DND-41 (cell line): ENCODE results near the gene ARHGEF6.
A peak's percentile ranks its signal among the peaks of the same experiment; 100 is the strongest.

Experiments
- ATAC-seq: fragments of 200-7000 bp; cut with Tn5 transposase; 3 replicates; pipeline ENCODE4 v1.9.1; 2021; ENCODE audit warnings: low read depth; ENCODE audit not compliant: insufficient read depth
- DNase-seq: peaks from one replicate; pipeline ENCODE4 v3.0.0-alpha.2; 2020
- H2AFZ ChIP-seq: 2 replicates; pipeline ENCODE4 v1.6.0; 2012; ENCODE audit warnings: low read depth, low read length
- H3K27ac ChIP-seq: 2 replicates; pipeline ENCODE4 v1.5.1; 2012; ENCODE audit warnings: low read length, inconsistent platforms
- H3K27me3 ChIP-seq: fragments of 200-600 bp; sonication (generic); 2 replicates; pipeline ENCODE4 v1.6.0; 2012; ENCODE audit warnings: low read length, mild to moderate bottlenecking, inconsistent platforms; ENCODE audit not compliant: insufficient read depth, poor library complexity
- H3K36me3 ChIP-seq: 2 replicates; pipeline ENCODE4 v1.5.1; 2012; ENCODE audit warnings: low read length, inconsistent platforms; ENCODE audit not compliant: insufficient read depth
- H3K4me1 ChIP-seq: 2 replicates; pipeline ENCODE4 v1.5.1; 2012; ENCODE audit warnings: mild to moderate bottlenecking, low read length; ENCODE audit not compliant: insufficient read depth
- H3K4me2 ChIP-seq: 2 replicates; pipeline ENCODE4 v1.6.0; 2012; ENCODE audit warnings: mild to moderate bottlenecking, moderate library complexity, low read length, inconsistent platforms; ENCODE audit not compliant: insufficient read depth
- H3K4me3 ChIP-seq, 2 experiments: fragments of 200-600 bp in 1 of 2; shearing (Covaris generic) in 1 of 2; 2 replicates each; pipeline ENCODE4 v1.5.1; 2012 to 2016; ENCODE audit warnings: inconsistent platforms in 2 of 2, low read length in 2 of 2, mild to moderate bottlenecking in 2 of 2, low read depth in 1 of 2, moderate library complexity in 1 of 2
- H3K79me2 ChIP-seq: 2 replicates; pipeline ENCODE4 v1.6.0; 2012; ENCODE audit warnings: low read length, inconsistent platforms; ENCODE audit not compliant: insufficient read depth
- H3K9ac ChIP-seq: 2 replicates; pipeline ENCODE4 v1.6.0; 2012; ENCODE audit warnings: low read depth, mild to moderate bottlenecking, inconsistent platforms, low read length, moderate library complexity
- H3K9me3 ChIP-seq: 2 replicates; pipeline ENCODE4 v1.5.1; 2012; ENCODE audit warnings: low read length, moderate library complexity, mild to moderate bottlenecking, inconsistent platforms; ENCODE audit not compliant: insufficient read depth, severe bottlenecking
- H4K20me1 ChIP-seq: 2 replicates; pipeline ENCODE4 v1.6.0; 2012; ENCODE audit warnings: low read length; ENCODE audit not compliant: insufficient read depth
- EZH2 ChIP-seq: IDR thresholded peaks from 3 replicates; pipeline ENCODE4 v1.6.1; 2012; ENCODE audit warnings: borderline replicate concordance, low read depth, mild to moderate bottlenecking, moderate library complexity, low read length, inconsistent platforms; ENCODE audit not compliant: severe bottlenecking
- TF ChIP-seq, protein P1 (sequence below): IDR thresholded peaks from 2 replicates; pipeline ENCODE4 v1.5.1; 2012; ENCODE audit warnings: borderline replicate concordance, low read length, moderate library complexity, mild to moderate bottlenecking; ENCODE audit not compliant: poor library complexity, severe bottlenecking; ENCODE audit errors: extremely low read depth

ARHGEF6 gene

DNA sequence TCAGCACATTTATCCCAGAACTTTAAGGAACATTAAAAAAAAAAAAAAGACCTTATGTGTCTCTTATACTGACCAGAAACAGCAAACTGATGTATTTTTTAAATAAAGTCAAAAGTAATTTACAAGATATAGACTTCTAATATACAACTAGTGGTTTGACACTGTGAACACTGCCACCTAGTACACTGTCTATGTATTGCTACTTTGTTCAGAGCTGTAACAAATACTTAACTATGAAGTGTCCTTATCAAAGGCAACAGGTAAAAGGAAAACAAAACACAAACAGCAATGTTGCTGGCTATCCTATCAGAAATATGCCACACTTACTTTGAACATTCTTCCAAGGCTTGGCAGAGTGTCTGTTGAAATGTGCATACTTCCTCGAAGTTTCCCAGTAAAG, 72.4 kb downstream of the ARHGEF6 start:
- H3K9me3 ChIP-seq, result no peaks in the 10 kb centered on the region
- TF ChIP-seq EZH2, result no peak
- TF ChIP-seq, protein P1, sequence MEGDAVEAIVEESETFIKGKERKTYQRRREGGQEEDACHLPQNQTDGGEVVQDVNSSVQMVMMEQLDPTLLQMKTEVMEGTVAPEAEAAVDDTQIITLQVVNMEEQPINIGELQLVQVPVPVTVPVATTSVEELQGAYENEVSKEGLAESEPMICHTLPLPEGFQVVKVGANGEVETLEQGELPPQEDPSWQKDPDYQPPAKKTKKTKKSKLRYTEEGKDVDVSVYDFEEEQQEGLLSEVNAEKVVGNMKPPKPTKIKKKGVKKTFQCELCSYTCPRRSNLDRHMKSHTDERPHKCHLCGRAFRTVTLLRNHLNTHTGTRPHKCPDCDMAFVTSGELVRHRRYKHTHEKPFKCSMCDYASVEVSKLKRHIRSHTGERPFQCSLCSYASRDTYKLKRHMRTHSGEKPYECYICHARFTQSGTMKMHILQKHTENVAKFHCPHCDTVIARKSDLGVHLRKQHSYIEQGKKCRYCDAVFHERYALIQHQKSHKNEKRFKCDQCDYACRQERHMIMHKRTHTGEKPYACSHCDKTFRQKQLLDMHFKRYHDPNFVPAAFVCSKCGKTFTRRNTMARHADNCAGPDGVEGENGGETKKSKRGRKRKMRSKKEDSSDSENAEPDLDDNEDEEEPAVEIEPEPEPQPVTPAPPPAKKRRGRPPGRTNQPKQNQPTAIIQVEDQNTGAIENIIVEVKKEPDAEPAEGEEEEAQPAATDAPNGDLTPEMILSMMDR, result peak; percentile 55
- peaks cover 53% of the 10 kb centered on the region for H3K36me3 ChIP-seq
- no peak overlapping the region for H3K9ac ChIP-seq
- H3K4me3 ChIP-seq, result no peak overlapping the region
- H3K4me2 ChIP-seq, result no peak overlapping the region
- H4K20me1 ChIP-seq, result no peaks in the 10 kb centered on the region
- no peaks in the 10 kb centered on the region for H3K79me2 ChIP-seq
- DNase-seq (no peak), ATAC-seq (peak; percentile 72)
- H3K4me1 ChIP-seq, result no peaks in the 10 kb centered on the region
- H3K27me3 ChIP-seq, result no peaks in the 10 kb centered on the region
- H2AFZ ChIP-seq, result no peak overlapping the region
- no peak overlapping the region for H3K27ac ChIP-seq

DNA sequence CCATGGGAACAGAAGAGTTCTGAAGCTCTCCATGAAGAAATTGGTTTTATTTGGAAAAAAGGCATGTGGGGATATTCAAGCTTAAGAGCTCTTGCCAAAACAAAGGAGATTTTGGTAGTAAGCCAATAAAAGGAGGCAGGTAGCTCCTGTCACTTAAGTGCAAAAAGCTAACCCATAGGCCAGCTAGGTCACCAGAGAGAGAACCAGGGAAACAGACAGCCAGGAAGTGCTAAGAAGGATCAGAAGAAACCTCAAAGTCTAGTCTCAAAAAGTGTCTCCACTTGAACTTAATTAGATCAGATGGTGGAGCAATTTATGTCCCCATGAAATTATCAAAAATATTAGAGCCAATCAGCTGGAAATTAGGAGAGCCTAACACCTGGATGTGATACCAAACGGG, 83.6 kb downstream of the ARHGEF6 start:
- Histone ChIP-seq H3K4me3 (no peak overlapping the region), H3K27me3 (no peaks in the 10 kb centered on the region)

DNA sequence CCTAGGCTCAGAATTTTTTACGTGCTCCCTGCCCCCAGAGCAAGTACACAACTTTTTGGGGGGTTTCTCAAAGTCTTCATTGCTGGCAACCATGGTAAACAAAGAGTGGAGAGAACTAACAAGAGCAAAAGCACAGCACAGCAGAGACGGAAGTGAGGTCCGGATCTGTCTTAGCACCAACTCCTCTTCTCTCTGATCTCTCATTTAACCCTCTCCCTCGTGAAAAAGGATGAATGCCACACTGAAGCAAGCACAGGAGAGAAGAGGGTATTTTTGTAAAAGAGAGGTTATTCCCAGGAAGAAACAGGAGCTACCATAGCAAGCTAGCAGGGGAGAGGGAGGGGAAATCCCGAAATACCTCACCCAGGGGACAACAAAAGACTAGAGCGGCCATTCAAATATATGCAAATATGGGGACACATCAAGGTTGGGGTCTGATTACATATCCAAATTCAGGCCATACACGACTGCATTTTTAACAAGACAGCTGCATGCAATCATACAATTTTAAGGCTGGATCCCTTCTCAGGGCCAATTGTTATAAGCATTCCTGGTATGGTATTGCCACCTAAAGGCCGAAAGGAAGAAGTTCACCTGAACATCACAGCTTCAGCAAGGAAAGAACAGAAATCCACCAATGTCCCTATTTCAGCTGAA, 86.2 kb downstream of the ARHGEF6 start:
- peak overlapping the region; percentile 50 for H3K27ac ChIP-seq
- H3K27me3 ChIP-seq, result no peaks in the 10 kb centered on the region
- H3K9ac ChIP-seq, result no peak overlapping the region
- no peak overlapping the region for H3K4me2 ChIP-seq
- H2AFZ ChIP-seq, result no peak overlapping the region
- no peak overlapping the region for H3K4me3 ChIP-seq
- no peak for TF ChIP-seq EZH2
- TF ChIP-seq, protein P1, result peak; percentile 77
- H3K79me2 ChIP-seq, result no peaks in the 10 kb centered on the region
- peaks cover 23% of the 10 kb centered on the region for H3K36me3 ChIP-seq
- no peaks in the 10 kb centered on the region for H4K20me1 ChIP-seq
- DNase-seq (peak; percentile 9), ATAC-seq (peak; percentile 77)
- H3K9me3 ChIP-seq, result no peaks in the 10 kb centered on the region
- H3K4me1 ChIP-seq, result peaks cover 17% of the 10 kb centered on the region

More for the DNA sequence above, 83.6 kb downstream of the ARHGEF6 start:
- no peak overlapping the region for H3K9ac ChIP-seq
- H3K79me2 ChIP-seq, result no peaks in the 10 kb centered on the region
- ATAC-seq (no peak), DNase-seq (no peak)
- no peaks in the 10 kb centered on the region for H4K20me1 ChIP-seq
- no peak overlapping the region for H3K4me2 ChIP-seq
- no peak for TF ChIP-seq EZH2
- TF ChIP-seq, protein P1, result no peak
- H3K27ac ChIP-seq, result no peak overlapping the region
- no peaks in the 10 kb centered on the region for H3K4me1 ChIP-seq
- no peaks in the 10 kb centered on the region for H3K9me3 ChIP-seq
- H3K36me3 ChIP-seq, result peaks cover 9% of the 10 kb centered on the region; the same call in 1 of the 2 replicates
- no peak overlapping the region for H2AFZ ChIP-seq

DNA sequence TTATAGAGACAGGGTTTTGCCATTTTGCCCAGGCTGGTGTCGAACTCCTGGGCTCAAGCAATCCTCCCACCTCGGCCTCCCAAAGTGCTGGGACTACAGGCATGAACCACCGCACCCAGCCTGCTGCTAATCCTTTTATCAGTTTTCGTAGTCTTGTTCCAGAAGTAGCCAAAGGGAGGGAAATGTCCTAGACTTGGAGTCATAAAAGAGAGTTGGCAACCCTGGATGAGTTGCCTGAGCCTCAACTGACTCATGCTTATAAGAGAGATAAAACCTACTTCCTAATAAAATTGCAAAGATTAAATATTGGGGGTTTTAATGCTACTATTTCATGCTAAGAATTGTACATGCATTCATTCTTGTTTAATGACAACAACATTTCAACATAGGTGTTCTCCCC, 88.5 kb downstream of the ARHGEF6 start:
- Histone ChIP-seq H3K4me1 (peaks cover 26% of the 10 kb centered on the region), H3K27ac (no peak overlapping the region), H3K4me3 (no peak overlapping the region), H3K9me3 (no peaks in the 10 kb centered on the region), H2AFZ (no peak overlapping the region), H3K27me3 (no peaks in the 10 kb centered on the region), H4K20me1 (no peaks in the 10 kb centered on the region), H3K36me3 (peaks cover 42% of the 10 kb centered on the region), H3K4me2 (no peak overlapping the region), H3K79me2 (no peaks in the 10 kb centered on the region), H3K9ac (no peak overlapping the region)
- TF ChIP-seq, protein P1, result no peak
- TF ChIP-seq EZH2, result no peak
- ATAC-seq, result no peak
- no peak for DNase-seq
